Measurements from ENCODE around the gene MOB3B. TPM values are rescaled to one million over a fixed set of nuclear protein-coding genes. Genes with fewer than 3 reads are reported as not detected.

The MOB3B gene
- total RNA-seq, 1 experiment from 2014 or later = 0.03 TPM

- DNase-seq (ENCODE audit: low read depth, low spot score) = no peak
- in situ Hi-C loops (cut with HindIII; ENCODE audit: low pct_unique_long_range_greater_than_20kb, low sequenced_read_pairs) = no loop called here
- BruUV-seq (replicated peaks) = no TSS peak
- no peak overlapping the region for H3K27ac ChIP-seq (ENCODE audit: low read length)
- ATAC-seq = no peak
- no peaks in the 10 kb centered on the region for H3K36me3 ChIP-seq (ENCODE audit: control insufficient read depth, insufficient read depth, low read length)
- no peaks in the 10 kb centered on the region for H3K9me3 ChIP-seq (ENCODE audit: control insufficient read depth, insufficient read depth, low read depth, low read length)
- intact Hi-C loops (cut with micrococcal nuclease; ENCODE audit: unreplicated experiment) = no loop called here
- ChIA-PET POLR2A (no interaction called here), CTCF (no interaction called here)
- H3K4me3 ChIP-seq (ENCODE audit: low read depth in 2 of 2, low read length in 2 of 2) = no peak overlapping the region
- TF ChIP-seq SIN3A (IDR thresholded peaks at IDR 0.05; ENCODE audit: borderline replicate concordance, insufficient read depth, low read depth, low read length) (no peak), TCF7L2 (IDR thresholded peaks at IDR 0.05; ENCODE audit: low read depth, low read length) (no peak), POLR2AphosphoS5 (IDR thresholded peaks at IDR 0.05; ENCODE audit: low read depth, low read length) (no peak)
- TF ChIP-seq, protein P1, sequence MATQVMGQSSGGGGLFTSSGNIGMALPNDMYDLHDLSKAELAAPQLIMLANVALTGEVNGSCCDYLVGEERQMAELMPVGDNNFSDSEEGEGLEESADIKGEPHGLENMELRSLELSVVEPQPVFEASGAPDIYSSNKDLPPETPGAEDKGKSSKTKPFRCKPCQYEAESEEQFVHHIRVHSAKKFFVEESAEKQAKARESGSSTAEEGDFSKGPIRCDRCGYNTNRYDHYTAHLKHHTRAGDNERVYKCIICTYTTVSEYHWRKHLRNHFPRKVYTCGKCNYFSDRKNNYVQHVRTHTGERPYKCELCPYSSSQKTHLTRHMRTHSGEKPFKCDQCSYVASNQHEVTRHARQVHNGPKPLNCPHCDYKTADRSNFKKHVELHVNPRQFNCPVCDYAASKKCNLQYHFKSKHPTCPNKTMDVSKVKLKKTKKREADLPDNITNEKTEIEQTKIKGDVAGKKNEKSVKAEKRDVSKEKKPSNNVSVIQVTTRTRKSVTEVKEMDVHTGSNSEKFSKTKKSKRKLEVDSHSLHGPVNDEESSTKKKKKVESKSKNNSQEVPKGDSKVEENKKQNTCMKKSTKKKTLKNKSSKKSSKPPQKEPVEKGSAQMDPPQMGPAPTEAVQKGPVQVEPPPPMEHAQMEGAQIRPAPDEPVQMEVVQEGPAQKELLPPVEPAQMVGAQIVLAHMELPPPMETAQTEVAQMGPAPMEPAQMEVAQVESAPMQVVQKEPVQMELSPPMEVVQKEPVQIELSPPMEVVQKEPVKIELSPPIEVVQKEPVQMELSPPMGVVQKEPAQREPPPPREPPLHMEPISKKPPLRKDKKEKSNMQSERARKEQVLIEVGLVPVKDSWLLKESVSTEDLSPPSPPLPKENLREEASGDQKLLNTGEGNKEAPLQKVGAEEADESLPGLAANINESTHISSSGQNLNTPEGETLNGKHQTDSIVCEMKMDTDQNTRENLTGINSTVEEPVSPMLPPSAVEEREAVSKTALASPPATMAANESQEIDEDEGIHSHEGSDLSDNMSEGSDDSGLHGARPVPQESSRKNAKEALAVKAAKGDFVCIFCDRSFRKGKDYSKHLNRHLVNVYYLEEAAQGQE (IDR thresholded peaks at IDR 0.05; ENCODE audit: insufficient read depth in 1 of 2, low read depth in 2 of 2, low read length in 1 of 2) = no peak
- TF ChIP-seq, protein P2, sequence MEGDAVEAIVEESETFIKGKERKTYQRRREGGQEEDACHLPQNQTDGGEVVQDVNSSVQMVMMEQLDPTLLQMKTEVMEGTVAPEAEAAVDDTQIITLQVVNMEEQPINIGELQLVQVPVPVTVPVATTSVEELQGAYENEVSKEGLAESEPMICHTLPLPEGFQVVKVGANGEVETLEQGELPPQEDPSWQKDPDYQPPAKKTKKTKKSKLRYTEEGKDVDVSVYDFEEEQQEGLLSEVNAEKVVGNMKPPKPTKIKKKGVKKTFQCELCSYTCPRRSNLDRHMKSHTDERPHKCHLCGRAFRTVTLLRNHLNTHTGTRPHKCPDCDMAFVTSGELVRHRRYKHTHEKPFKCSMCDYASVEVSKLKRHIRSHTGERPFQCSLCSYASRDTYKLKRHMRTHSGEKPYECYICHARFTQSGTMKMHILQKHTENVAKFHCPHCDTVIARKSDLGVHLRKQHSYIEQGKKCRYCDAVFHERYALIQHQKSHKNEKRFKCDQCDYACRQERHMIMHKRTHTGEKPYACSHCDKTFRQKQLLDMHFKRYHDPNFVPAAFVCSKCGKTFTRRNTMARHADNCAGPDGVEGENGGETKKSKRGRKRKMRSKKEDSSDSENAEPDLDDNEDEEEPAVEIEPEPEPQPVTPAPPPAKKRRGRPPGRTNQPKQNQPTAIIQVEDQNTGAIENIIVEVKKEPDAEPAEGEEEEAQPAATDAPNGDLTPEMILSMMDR (IDR thresholded peaks at IDR 0.05) = no peak
- no peaks in the 10 kb centered on the region for H3K27me3 ChIP-seq (ENCODE audit: control insufficient read depth, insufficient read depth, low read length)
- H3K4me1 ChIP-seq (ENCODE audit: control insufficient read depth, insufficient read depth, low read length) = no peaks in the 10 kb centered on the region
Measured at GRCh38 chr9:27460226-27461023, 69.2 kb downstream of the MOB3B start.

DNA sequence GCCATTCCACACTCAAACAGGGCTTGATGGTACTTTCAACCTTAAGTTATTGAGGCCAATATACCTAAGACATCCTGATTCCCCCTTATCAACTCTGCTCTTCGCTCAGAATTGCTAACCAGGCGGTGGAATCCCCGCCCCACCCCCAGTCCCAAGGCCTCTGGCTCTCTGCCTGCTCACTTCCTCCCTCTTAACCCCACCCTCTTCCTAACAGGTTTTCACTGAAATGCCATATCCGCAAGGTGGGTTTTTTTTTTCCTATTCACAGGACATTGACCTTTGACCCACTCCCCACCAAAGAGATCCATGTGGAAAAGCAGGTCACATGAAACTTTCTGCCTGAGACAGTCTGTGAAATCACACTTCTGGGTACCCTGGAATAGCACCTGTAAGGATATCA lies 72.2 kb downstream of the MOB3B start:
- Histone ChIP-seq H3K9me3 (ENCODE audit: control insufficient read depth, insufficient read depth, low read depth, low read length) (no peaks in the 10 kb centered on the region), H3K4me3 (ENCODE audit: low read depth in 2 of 2, low read length in 2 of 2) (no peak overlapping the region), H3K27ac (ENCODE audit: low read length) (no peak overlapping the region), H3K36me3 (ENCODE audit: control insufficient read depth, insufficient read depth, low read length) (no peaks in the 10 kb centered on the region), H3K4me1 (ENCODE audit: control insufficient read depth, insufficient read depth, low read length) (no peaks in the 10 kb centered on the region), H3K27me3 (ENCODE audit: control insufficient read depth, insufficient read depth, low read length) (no peaks in the 10 kb centered on the region)
- no peak for DNase-seq (ENCODE audit: low read depth, low spot score)
- ChIA-PET POLR2A (no interaction called here), CTCF (no interaction called here)
- in situ Hi-C loops (cut with HindIII; ENCODE audit: low pct_unique_long_range_greater_than_20kb, low sequenced_read_pairs) = no loop called here
- TF ChIP-seq, protein P2 (IDR thresholded peaks at IDR 0.05) = no peak
- TF ChIP-seq SIN3A (IDR thresholded peaks at IDR 0.05; ENCODE audit: borderline replicate concordance, insufficient read depth, low read depth, low read length) = no peak
- TF ChIP-seq POLR2AphosphoS5 (IDR thresholded peaks at IDR 0.05; ENCODE audit: low read depth, low read length) = no peak
- TF ChIP-seq, protein P1 (IDR thresholded peaks at IDR 0.05; ENCODE audit: insufficient read depth in 1 of 2, low read depth in 2 of 2, low read length in 1 of 2) = no peak
- TF ChIP-seq TCF7L2 (IDR thresholded peaks at IDR 0.05; ENCODE audit: low read depth, low read length) = no peak
- intact Hi-C loops (cut with micrococcal nuclease; ENCODE audit: unreplicated experiment) = no loop called here
- no TSS peak for BruUV-seq (replicated peaks)
- no peak for ATAC-seq

Measured in Panc1 (cell line).